Vagina (tissue), 2 donors: ENCODE measurements around the gene IL2RA.

Experiments
- CTCF ChIP-seq, 3 experiments: fragments of 450-650 bp in 2 of 3; fragments of 200-600 bp in 1 of 3; sonication (generic) in 1 of 3; IDR thresholded peaks; one replicate each; pipeline ENCODE4 v1.5.1; 2017 to 2019; ENCODE audit warnings: antibody characterized with exemption in 3 of 3, mild to moderate bottlenecking in 2 of 3, moderate library complexity in 2 of 3
- POLR2A ChIP-seq, 2 donors: fragments of 450-650 bp; IDR thresholded peaks; one replicate each; pipeline ENCODE4 v1.6.1; 2017; ENCODE audit warnings: antibody characterized with exemption in 2 of 2, mild to moderate bottlenecking in 2 of 2, moderate library complexity in 2 of 2

DNA sequence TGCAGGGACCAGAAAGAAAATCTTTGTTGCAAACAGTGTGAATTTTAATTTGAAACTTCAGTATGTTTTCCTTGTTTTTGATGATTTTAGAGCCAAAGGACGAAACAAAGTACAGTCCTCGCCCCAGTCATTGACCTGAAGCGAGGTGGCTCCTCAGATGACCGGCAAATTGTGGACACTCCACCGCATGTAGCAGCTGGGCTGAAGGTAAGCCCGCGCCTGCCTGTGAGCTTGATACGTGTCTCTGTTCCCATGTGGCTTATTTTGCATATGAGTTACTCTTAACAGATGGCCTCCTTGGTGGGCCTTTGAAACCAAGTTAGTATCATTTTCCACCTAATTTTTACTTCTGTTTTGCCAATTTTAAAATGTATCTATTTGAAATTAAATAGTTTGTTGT is 39.0 kb upstream of the IL2RA start:
- TF ChIP-seq POLR2A (IDR thresholded peaks at IDR 0.05) (no peak), CTCF (IDR thresholded peaks at IDR 0.05) (no peak)
